GM18526 (cell line): ENCODE results near the gene NR5A2.

ENCODE experiments used
- POLR2A ChIP-seq: IDR thresholded peaks from 3 replicates; pipeline ENCODE4 v1.6.1; 2011; ENCODE audit not compliant: insufficient read length; ENCODE audit errors: extremely low read depth

Gene NR5A2

GRCh38 chr1:200213921-200214320, 186.4 kb downstream of the NR5A2 start:
- TF ChIP-seq POLR2A, result no peak

GRCh38 chr1:200215350-200215749, 187.8 kb downstream of the NR5A2 start:
- no peak for TF ChIP-seq POLR2A

- TF ChIP-seq POLR2A, result no peak
Measured at GRCh38 chr1:200217703-200218102, 190.2 kb downstream of the NR5A2 start.

GRCh38 chr1:200221614-200222282, 194.2 kb downstream of the NR5A2 start:
- no peak for TF ChIP-seq POLR2A

GRCh38 chr1:200223207-200223606, 195.7 kb downstream of the NR5A2 start:
- no peak for TF ChIP-seq POLR2A

GRCh38 chr1:200223613-200224012, 196.1 kb downstream of the NR5A2 start:
- TF ChIP-seq POLR2A, result no peak

GRCh38 chr1:200224315-200224714, 196.8 kb downstream of the NR5A2 start:
- no peak for TF ChIP-seq POLR2A

- no peak for TF ChIP-seq POLR2A
Measured at GRCh38 chr1:200226268-200226968, 198.9 kb downstream of the NR5A2 start.

GRCh38 chr1:200226969-200227303, 199.4 kb downstream of the NR5A2 start:
- TF ChIP-seq POLR2A, result no peak
